PC-3 (cell line): Measurements from ENCODE around the gene ARHGAP42. TPM values are rescaled to one million over a fixed set of nuclear protein-coding genes. Genes with fewer than 3 reads are reported as not detected.

ENCODE experiments used
- ATAC-seq: fragments of 200-7000 bp; cut with Tn5 transposase; 2 replicates; pipeline ENCODE4 v1.9.1; 2020; ENCODE audit warnings: mild to moderate bottlenecking, moderate library complexity
- BruUV-seq: library from RNA; stranded (reverse); fragments of 400-500 nt; replicated peaks from 2 replicates; lab custom pipeline; 2021; lab: Mats Ljungman, UMichigan
- CTCF ChIA-PET: fragments of 300-600 bp; sonication (Branson Sonifier 250); formaldehyde crosslinking; loops from one replicate; lab custom pipeline; 2022; ENCODE audit warnings: antibody characterized with exemption; lab: Charles Lee
- POLR2A ChIA-PET: fragments of 300-600 bp; sonication (Branson Sonifier 250); formaldehyde crosslinking; loops from one replicate; lab custom pipeline; 2022; ENCODE audit warnings: antibody characterized with exemption; ENCODE audit not compliant: unreplicated experiment; lab: Charles Lee
- DNase-seq: peaks from one replicate; pipeline ENCODE4 v3.0.0-alpha.2; 2015
- H2AFZ ChIP-seq: fragments of 300-600 bp; sonication (generic); 2 replicates; pipeline ENCODE4 v1.6.0; 2016; ENCODE audit warnings: antibody characterized with exemption, low read length
- H3F3A ChIP-seq: fragments of 300-600 bp; sonication (generic); one replicate; pipeline ENCODE4 v1.6.0; 2017; ENCODE audit warnings: antibody characterized with exemption, low read length, control low read depth, mild to moderate bottlenecking; ENCODE audit not compliant: unreplicated experiment
- H3K27ac ChIP-seq: fragments of 300-600 bp; sonication (generic); 2 replicates; pipeline ENCODE4 v1.5.1; 2016; ENCODE audit warnings: mild to moderate bottlenecking, low read length
- H3K27me3 ChIP-seq: fragments of 300-600 bp; sonication (generic); 2 replicates; pipeline ENCODE4 v1.6.1; 2016; ENCODE audit warnings: low read length, mixed read lengths
- H3K36me3 ChIP-seq: fragments of 300-600 bp; sonication (generic); 2 replicates; pipeline ENCODE4 v1.6.1; 2016; ENCODE audit warnings: low read depth, mixed run types, low read length, mixed read lengths
- H3K4me1 ChIP-seq: fragments of 300-600 bp; sonication (generic); 2 replicates; pipeline ENCODE4 v1.5.1; 2016; ENCODE audit warnings: low read length; ENCODE audit not compliant: insufficient read depth
- H3K4me2 ChIP-seq: fragments of 300-600 bp; sonication (generic); 2 replicates; pipeline ENCODE4 v1.6.0; 2016; ENCODE audit warnings: low read length
- H3K4me3 ChIP-seq: fragments of 300-600 bp; sonication (generic); 2 replicates; pipeline ENCODE4 v1.5.1; 2016; ENCODE audit warnings: mild to moderate bottlenecking, low read length, mixed read lengths
- H3K79me2 ChIP-seq: fragments of 300-600 bp; sonication (generic); 2 replicates; pipeline ENCODE4 v1.6.1; 2017; ENCODE audit warnings: low read length, mixed read lengths
- H3K9ac ChIP-seq: fragments of 300-600 bp; sonication (generic); 2 replicates; pipeline ENCODE4 v1.6.0; 2016; ENCODE audit warnings: mild to moderate bottlenecking, low read length
- H3K9me2 ChIP-seq: fragments of 300-600 bp; sonication (generic); replicated peaks from 2 replicates; pipeline ENCODE4 v1.6.1; 2016; ENCODE audit warnings: mixed run types, low read length, mixed read lengths
- H3K9me3 ChIP-seq: fragments of 300-600 bp; sonication (generic); 2 replicates; pipeline ENCODE4 v1.6.1; 2016; ENCODE audit warnings: low read length, mixed read lengths
- H4K20me1 ChIP-seq: fragments of 300-600 bp; sonication (generic); 2 replicates; pipeline ENCODE4 v1.6.1; 2016; ENCODE audit warnings: low read length, mixed read lengths
- EZH2 ChIP-seq: fragments of 300-600 bp; sonication (generic); IDR thresholded peaks from one replicate; pipeline ENCODE4 v1.6.1; 2017; ENCODE audit warnings: antibody characterized with exemption, mild to moderate bottlenecking, low read length; ENCODE audit not compliant: unreplicated experiment
- EZH2phosphoT487 ChIP-seq: fragments of 300-600 bp; sonication (generic); IDR thresholded peaks from 2 replicates; pipeline ENCODE4 v1.6.1; 2018; ENCODE audit warnings: mild to moderate bottlenecking, antibody characterized with exemption, low read length, borderline replicate concordance
- intact Hi-C: fragments of 100-400 bp; cut with micrococcal nuclease; formaldehyde crosslinking; loops from 2 replicates; pipeline ENCODE4 v1.9.0; 2023
- total RNA-seq: library from RNA; depleted of rRNA; stranded (reverse); fragments of >200 nt; gene quantifications from 2 replicates; pipeline ENCODE4 v1.2.3, GENCODE V29; 2014
- TF ChIP-seq, protein P1 (sequence below): fragments of 300-600 bp; sonication (generic); conservative IDR thresholded peaks from 2 replicates; pipeline ENCODE4 v1.5.1; 2017; ENCODE audit warnings: antibody characterized with exemption, low read depth, mild to moderate bottlenecking, low read length

The ARHGAP42 gene
- total RNA-seq, 1 experiment from 2014 or later = 12.1 TPM

DNA sequence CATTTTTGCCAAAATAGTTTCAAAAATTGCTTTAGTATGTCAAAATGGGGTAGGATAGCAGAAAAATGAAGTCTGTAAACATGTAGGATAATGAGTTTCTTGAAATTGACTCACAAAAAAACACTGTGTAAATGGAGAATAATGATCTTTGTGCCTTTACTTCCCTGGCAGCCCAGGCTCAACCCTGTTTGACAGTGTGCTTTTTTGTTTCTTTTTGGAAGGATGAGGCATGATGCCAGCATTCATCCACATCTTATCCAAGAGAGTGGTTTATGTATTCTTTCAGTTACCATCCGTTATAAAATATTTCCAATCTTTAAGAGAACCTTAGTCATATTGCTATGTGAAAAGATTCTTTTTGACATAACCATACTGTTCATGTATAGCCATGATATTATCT, 70.6 kb downstream of the ARHGAP42 start:
- CTCF ChIA-PET = no interaction called here
- Histone ChIP-seq H3K36me3 (no peaks in the 10 kb centered on the region), H2AFZ (no peak overlapping the region), H3K4me3 (no peak overlapping the region), H4K20me1 (no peaks in the 10 kb centered on the region), H3K9me3 (no peaks in the 10 kb centered on the region), H3K27me3 (no peaks in the 10 kb centered on the region), H3K4me1 (peaks cover 10% of the 10 kb centered on the region), H3K79me2 (no peaks in the 10 kb centered on the region; the same call in 1 of the 2 replicates), H3K9me2 (no peaks in the 10 kb centered on the region), H3F3A (no peaks in the 10 kb centered on the region), H3K4me2 (no peak overlapping the region), H3K9ac (no peak overlapping the region), H3K27ac (no peak overlapping the region)
- BruUV-seq = no TSS peak
- ATAC-seq = no peak
- POLR2A ChIA-PET = no interaction called here
- intact Hi-C loops = loop anchor here (5.0 kb wide), 1 partner anchor 70 kb away; the partner anchor contains the start of gene ARHGAP42
- no peak for DNase-seq
- TF ChIP-seq, protein P1, sequence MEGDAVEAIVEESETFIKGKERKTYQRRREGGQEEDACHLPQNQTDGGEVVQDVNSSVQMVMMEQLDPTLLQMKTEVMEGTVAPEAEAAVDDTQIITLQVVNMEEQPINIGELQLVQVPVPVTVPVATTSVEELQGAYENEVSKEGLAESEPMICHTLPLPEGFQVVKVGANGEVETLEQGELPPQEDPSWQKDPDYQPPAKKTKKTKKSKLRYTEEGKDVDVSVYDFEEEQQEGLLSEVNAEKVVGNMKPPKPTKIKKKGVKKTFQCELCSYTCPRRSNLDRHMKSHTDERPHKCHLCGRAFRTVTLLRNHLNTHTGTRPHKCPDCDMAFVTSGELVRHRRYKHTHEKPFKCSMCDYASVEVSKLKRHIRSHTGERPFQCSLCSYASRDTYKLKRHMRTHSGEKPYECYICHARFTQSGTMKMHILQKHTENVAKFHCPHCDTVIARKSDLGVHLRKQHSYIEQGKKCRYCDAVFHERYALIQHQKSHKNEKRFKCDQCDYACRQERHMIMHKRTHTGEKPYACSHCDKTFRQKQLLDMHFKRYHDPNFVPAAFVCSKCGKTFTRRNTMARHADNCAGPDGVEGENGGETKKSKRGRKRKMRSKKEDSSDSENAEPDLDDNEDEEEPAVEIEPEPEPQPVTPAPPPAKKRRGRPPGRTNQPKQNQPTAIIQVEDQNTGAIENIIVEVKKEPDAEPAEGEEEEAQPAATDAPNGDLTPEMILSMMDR = no peak
- no peak for TF ChIP-seq EZH2phosphoT487
- no peak for TF ChIP-seq EZH2

- Histone ChIP-seq H3K4me3 (no peak overlapping the region), H3K4me1 (no peaks in the 10 kb centered on the region), H4K20me1 (no peaks in the 10 kb centered on the region), H3K4me2 (no peak overlapping the region), H2AFZ (no peak overlapping the region), H3K79me2 (no peaks in the 10 kb centered on the region; the same call in 1 of the 2 replicates), H3K9me3 (no peaks in the 10 kb centered on the region), H3F3A (no peaks in the 10 kb centered on the region), H3K27me3 (no peaks in the 10 kb centered on the region), H3K9ac (no peak overlapping the region), H3K36me3 (no peaks in the 10 kb centered on the region), H3K9me2 (no peaks in the 10 kb centered on the region), H3K27ac (no peak overlapping the region)
- intact Hi-C loops = loop anchor here (5.0 kb wide), 1 partner anchor 72 kb away; the partner anchor contains the start of gene ARHGAP42
- ChIA-PET CTCF (no interaction called here), POLR2A (no interaction called here)
- no peak for TF ChIP-seq EZH2
- TF ChIP-seq, protein P1 = no peak
- TF ChIP-seq EZH2phosphoT487 = no peak
- no TSS peak for BruUV-seq
- ATAC-seq (no peak), DNase-seq (no peak)
Observed at GRCh38 chr11:100759106-100759505, 72.0 kb downstream of the ARHGAP42 start.

- H3K27ac ChIP-seq = no peak overlapping the region
- H3K27me3 ChIP-seq = no peaks in the 10 kb centered on the region
- intact Hi-C loops = loop anchor here (5.0 kb wide), 1 partner anchor 73 kb away; the partner anchor contains the start of gene ARHGAP42
- ATAC-seq (no peak), DNase-seq (no peak)
- no peaks in the 10 kb centered on the region for H3K9me2 ChIP-seq
- H3K9ac ChIP-seq = no peak overlapping the region
- no peaks in the 10 kb centered on the region for H3K4me1 ChIP-seq
- H4K20me1 ChIP-seq = no peaks in the 10 kb centered on the region
- no peak overlapping the region for H3K4me2 ChIP-seq
- CTCF ChIA-PET = no interaction called here
- no peak for TF ChIP-seq EZH2
- TF ChIP-seq, protein P1 = no peak
- TF ChIP-seq EZH2phosphoT487 = no peak
- no TSS peak for BruUV-seq
- no peak overlapping the region for H2AFZ ChIP-seq
- no peaks in the 10 kb centered on the region for H3K9me3 ChIP-seq
- no peaks in the 10 kb centered on the region for H3K36me3 ChIP-seq
- POLR2A ChIA-PET = no interaction called here
- no peaks in the 10 kb centered on the region; the same call in 1 of the 2 replicates for H3K79me2 ChIP-seq
- H3F3A ChIP-seq = no peaks in the 10 kb centered on the region
- H3K4me3 ChIP-seq = no peak overlapping the region
Observed at GRCh38 chr11:100759856-100760255, 72.8 kb downstream of the ARHGAP42 start.
